ENCODE data around the gene CCDC6. TPM values are rescaled to one million over a fixed set of nuclear protein-coding genes. Genes with fewer than 3 reads are reported as not detected.
A peak's percentile ranks its signal among the peaks of the same experiment; 100 is the strongest.

Gene CCDC6
- total and polyA plus RNA-seq, 3 donors from 2014 or later: 21.1 to 52.2 (median 41.7) TPM

GRCh38 chr10:59945991-59946390, 39.6 kb upstream of the CCDC6 start:
- 33 to 46% methylated on average over 2 of the region's 2 CpGs for WGBS, 2 donors
- intact Hi-C loops (cut with DNase I; ENCODE audit: low total_unique reads): no loop called here
- no peak overlapping the region for H3K27ac ChIP-seq
- H3K36me3 ChIP-seq (ENCODE audit: low read depth, missing control alignments): no peaks in the 10 kb centered on the region
- H3K4me1 ChIP-seq: no peaks in the 10 kb centered on the region
- no peak for TF ChIP-seq POLR2A (IDR thresholded peaks at IDR 0.05)
- no peak for TF ChIP-seq CTCF (IDR thresholded peaks at IDR 0.05)
- H3K9me3 ChIP-seq: no peaks in the 10 kb centered on the region
- H3K27me3 ChIP-seq: no peaks in the 10 kb centered on the region
- H3K4me3 ChIP-seq: no peak overlapping the region
- no peak for DNase-seq

GRCh38 chr10:59945590-59945989, 39.2 kb upstream of the CCDC6 start:
- no peak for DNase-seq
- H3K4me3 ChIP-seq: no peak overlapping the region
- H3K27ac ChIP-seq: no peak overlapping the region
- no peak for TF ChIP-seq POLR2A (IDR thresholded peaks at IDR 0.05)
- no peak for TF ChIP-seq CTCF (IDR thresholded peaks at IDR 0.05)
- no peaks in the 10 kb centered on the region for H3K9me3 ChIP-seq
- intact Hi-C loops (cut with DNase I; ENCODE audit: low total_unique reads): no loop called here
- no peaks in the 10 kb centered on the region for H3K4me1 ChIP-seq
- H3K36me3 ChIP-seq (ENCODE audit: low read depth, missing control alignments): no peaks in the 10 kb centered on the region
- 79 to 85% methylated on average over 5 of the region's 5 CpGs for WGBS, 2 donors
- no peaks in the 10 kb centered on the region for H3K27me3 ChIP-seq

- no peak overlapping the region for H3K4me3 ChIP-seq
- H3K9me3 ChIP-seq: no peaks in the 10 kb centered on the region
- TF ChIP-seq CTCF (IDR thresholded peaks at IDR 0.05): no peak
- TF ChIP-seq POLR2A (IDR thresholded peaks at IDR 0.05): no peak
- 67 to 78% methylated on average over 16 of the region's 16 CpGs for WGBS, 2 donors
- intact Hi-C loops (cut with DNase I; ENCODE audit: low total_unique reads): no loop called here
- H3K27me3 ChIP-seq: no peaks in the 10 kb centered on the region
- no peaks in the 10 kb centered on the region for H3K36me3 ChIP-seq (ENCODE audit: low read depth, missing control alignments)
- H3K27ac ChIP-seq: no peak overlapping the region
- H3K4me1 ChIP-seq: no peaks in the 10 kb centered on the region
- peak; percentile 28 for DNase-seq
Observed at GRCh38 chr10:59944339-59944935, 38.1 kb upstream of the CCDC6 start.

GRCh38 chr10:59942556-59942955, 36.2 kb upstream of the CCDC6 start:
- Histone ChIP-seq H3K9me3 (no peaks in the 10 kb centered on the region), H3K27ac (no peak overlapping the region), H3K4me3 (no peak overlapping the region), H3K27me3 (no peaks in the 10 kb centered on the region), H3K36me3 (ENCODE audit: low read depth, missing control alignments) (no peaks in the 10 kb centered on the region), H3K4me1 (no peaks in the 10 kb centered on the region)
- intact Hi-C loops (cut with DNase I; ENCODE audit: low total_unique reads): no loop called here
- 88 to 96% methylated on average over 4 of the region's 4 CpGs for WGBS, 2 donors
- no peak for TF ChIP-seq CTCF (IDR thresholded peaks at IDR 0.05)
- no peak for TF ChIP-seq POLR2A (IDR thresholded peaks at IDR 0.05)
- DNase-seq: no peak

GRCh38 chr10:59937720-59938119, 31.4 kb upstream of the CCDC6 start:
- TF ChIP-seq POLR2A (IDR thresholded peaks at IDR 0.05): no peak
- no peak for TF ChIP-seq CTCF (IDR thresholded peaks at IDR 0.05)
- 35 to 41% methylated on average over 1 of the region's 1 CpG for WGBS, 2 donors
- no peak overlapping the region for H3K27ac ChIP-seq
- H3K9me3 ChIP-seq: no peaks in the 10 kb centered on the region
- H3K4me1 ChIP-seq: no peaks in the 10 kb centered on the region
- H3K4me3 ChIP-seq: no peak overlapping the region
- intact Hi-C loops (cut with DNase I; ENCODE audit: low total_unique reads): no loop called here
- H3K27me3 ChIP-seq: no peaks in the 10 kb centered on the region
- H3K36me3 ChIP-seq (ENCODE audit: low read depth, missing control alignments): no peaks in the 10 kb centered on the region
- no peak for DNase-seq

All from testis (tissue), 3 donors.